Muscle of leg (tissue), 16 donors: ENCODE data around the gene TOR3A. TPM values are rescaled to one million over a fixed set of nuclear protein-coding genes. Genes with fewer than 3 reads are reported as not detected.
A peak's percentile ranks its signal among the peaks of the same experiment; 100 is the strongest.
"Not testable (repeated sequence)": the region's sequence is repeated elsewhere in the genome, so short reads cannot be mapped to it uniquely, and the experiment has no call there.

ENCODE experiments used
- DNase-seq: peaks from one replicate; pipeline ENCODE4 v3.0.0; 2013
- H3K27ac ChIP-seq: one replicate; pipeline ENCODE4 v1.5.1; 2013; ENCODE audit warnings: mild to moderate bottlenecking, low read length, control low read depth
- H3K27me3 ChIP-seq: one replicate; pipeline ENCODE4 v1.6.1; 2013; ENCODE audit warnings: low read length; ENCODE audit not compliant: control insufficient read depth, insufficient read depth
- H3K36me3 ChIP-seq: one replicate; pipeline ENCODE4 v1.6.1; 2013; ENCODE audit warnings: low read length; ENCODE audit not compliant: control insufficient read depth, insufficient read depth
- H3K4me1 ChIP-seq: one replicate; pipeline ENCODE4 v1.6.1; 2013; ENCODE audit warnings: low read length; ENCODE audit not compliant: control insufficient read depth, insufficient read depth
- H3K4me3 ChIP-seq: one replicate; pipeline ENCODE4 v1.5.1; 2013; ENCODE audit warnings: low read length, control low read depth
- H3K9me3 ChIP-seq: replicated peaks from 2 replicates; pipeline ENCODE4 v1.6.1; 2013; ENCODE audit warnings: low read depth, low read length; ENCODE audit not compliant: control insufficient read depth
- WGBS: methylation state at CpG from one replicate; pipeline ENCODE4 v1.1.5; 2013; ENCODE audit warnings: missing lambda C conversion rate; ENCODE audit not compliant: insufficient coverage; 5-methylcytosine and 5-hydroxymethylcytosine counted together
- long read RNA-seq, 11 donors: transcript quantifications; one replicate each; lab custom pipeline, GENCODE V29; 2026
- polyA plus RNA-seq, 8 donors: library from polyadenylated mRNA; unstranded; fragments of 120-200 nt; gene quantifications; one replicate each; pipeline versions ENCODE4 v1.2.1 to v1.2.3, GENCODE V29; 2013; ENCODE audit warnings: inconsistent platforms in 1 of 8, low replicate concordance in 1 of 8; ENCODE audit not compliant: insufficient read length in 8 of 8, insufficient read depth in 1 of 8
- total RNA-seq: library from RNA; stranded (reverse); fragments of 120-200 nt; gene quantifications from one replicate; pipeline ENCODE4 v1.2.4, GENCODE V29; 2013

The TOR3A gene
- total RNA-seq (10.3 TPM), polyA plus RNA-seq (10 to 100 TPM; 15.6 to 19.6 (median 17.0) TPM)
- long read RNA-seq, donor 1, transcript TOR3A-203 (6 exons, 2,724 nt), result major isoform, 6 of 6 reads
- long read RNA-seq, donor 1, partial matches to known transcripts, result 0 of 6 reads
- long read RNA-seq, donor 1, other reads (novel, unspliced or antisense), result 0 of 6 reads
- long read RNA-seq, donor 2, partial matches to known transcripts, result 0 of 4 reads
- long read RNA-seq, donor 2, other reads (novel, unspliced or antisense), result 0 of 4 reads
- long read RNA-seq, donor 3, transcript TOR3A-203 (6 exons, 2,724 nt), result major isoform, 8 of 8 reads
- long read RNA-seq, donor 3, partial matches to known transcripts, result 0 of 8 reads
- long read RNA-seq, donor 3, other reads (novel, unspliced or antisense), result 0 of 8 reads
- long read RNA-seq, donor 4, transcript TOR3A-203 (6 exons, 2,724 nt), result major isoform, 5 of 5 reads
- long read RNA-seq, donor 4, partial matches to known transcripts, result 0 of 5 reads
- long read RNA-seq, donor 4, other reads (novel, unspliced or antisense), result 0 of 5 reads
- long read RNA-seq, donor 5, transcript TOR3A-203 (6 exons, 2,724 nt), result major isoform, 12 of 12 reads
- long read RNA-seq, donor 5, partial matches to known transcripts, result 0 of 12 reads
- long read RNA-seq, donor 5, other reads (novel, unspliced or antisense), result 0 of 12 reads
- long read RNA-seq, donor 6, transcript TOR3A-203 (6 exons, 2,724 nt), result major isoform, 14 of 14 reads
- long read RNA-seq, donor 6, partial matches to known transcripts, result 0 of 14 reads
- long read RNA-seq, donor 6, other reads (novel, unspliced or antisense), result 0 of 14 reads
- long read RNA-seq, donor 7, transcript TOR3A-203 (6 exons, 2,724 nt), result major isoform, 8 of 16 reads
- long read RNA-seq, donor 7, partial matches to known transcripts, result 8 of 16 reads
- long read RNA-seq, donor 7, other reads (novel, unspliced or antisense), result 0 of 16 reads
- long read RNA-seq, donor 8, partial matches to known transcripts, result 0 of 4 reads
- long read RNA-seq, donor 8, other reads (novel, unspliced or antisense), result 0 of 4 reads
- long read RNA-seq, donor 9, partial matches to known transcripts, result 0 of 4 reads
- long read RNA-seq, donor 9, other reads (novel, unspliced or antisense), result 0 of 4 reads
- long read RNA-seq, donor 10, partial matches to known transcripts, result 0 of 4 reads
- long read RNA-seq, donor 10, other reads (novel, unspliced or antisense), result 0 of 4 reads
- long read RNA-seq, donor 11, transcript TOR3A-203 (6 exons, 2,724 nt), result major isoform, 7 of 18 reads
- long read RNA-seq, donor 11, partial matches to known transcripts, result 11 of 18 reads
- long read RNA-seq, donor 11, other reads (novel, unspliced or antisense), result 0 of 18 reads

GRCh38 chr1:179081687-179082332 lies at the start of gene TOR3A:
Gene TOR3A, plus strand, starts transcription at chr1:179082070. Its CDS starts 59 bp downstream, at chr1:179082129.
- Histone ChIP-seq H3K4me3 (peak within 1 kb of the TSS; percentile 85), H3K27me3 (no peaks in the 10 kb centered on the region), H3K27ac (peak within 1 kb of the TSS; percentile 85), H3K36me3 (peaks cover 14% of the 10 kb centered on the region), H3K4me1 (peaks cover 13% of the 10 kb centered on the region), H3K9me3 (no peaks in the 10 kb centered on the region)
- peak; percentile 97 for DNase-seq
- WGBS, result 0% methylated on average over 51 of the region's 51 CpGs

GRCh38 chr1:179034720-179035119 lies 47.1 kb upstream of the TOR3A start:
- Histone ChIP-seq H3K4me1 (peaks cover 4% of the 10 kb centered on the region), H3K36me3 (no peaks in the 10 kb centered on the region), H3K27me3 (no peaks in the 10 kb centered on the region), H3K4me3 (no peak overlapping the region), H3K27ac (no peak overlapping the region), H3K9me3 (no peaks in the 10 kb centered on the region)
- peak; percentile 16 for DNase-seq
- no CpG with 5 or more reads among the region's 1 CpG for WGBS

GRCh38 chr1:179036844-179037465 lies 44.9 kb upstream of the TOR3A start:
- 100% methylated on average over 1 of the region's 2 CpGs for WGBS
- Histone ChIP-seq H3K36me3 (no peaks in the 10 kb centered on the region), H3K4me3 (no peak overlapping the region), H3K4me1 (peaks cover 4% of the 10 kb centered on the region), H3K27ac (no peak overlapping the region), H3K9me3 (no peaks in the 10 kb centered on the region), H3K27me3 (no peaks in the 10 kb centered on the region)
- no peak for DNase-seq

- H3K27ac ChIP-seq, result no peak overlapping the region
- H3K4me3 ChIP-seq, result no peak overlapping the region
- WGBS, result no CpG with 5 or more reads among the region's 1 CpG
- H3K27me3 ChIP-seq, result no peaks in the 10 kb centered on the region
- peaks cover 9% of the 10 kb centered on the region for H3K4me1 ChIP-seq
- DNase-seq, result no peak
- H3K36me3 ChIP-seq, result no peaks in the 10 kb centered on the region
- H3K9me3 ChIP-seq, result no peaks in the 10 kb centered on the region
These were observed 43.2 kb upstream of the TOR3A start for GRCh38 chr1:179038528-179039281.

- 82% methylated on average over 2 of the region's 9 CpGs for WGBS
- H3K27me3 ChIP-seq, H3K4me1 ChIP-seq, H3K4me3 ChIP-seq, DNase-seq, H3K36me3 ChIP-seq, H3K9me3 ChIP-seq, H3K27ac ChIP-seq: not testable (repeated sequence)
These were observed 42.2 kb upstream of the TOR3A start for GRCh38 chr1:179039502-179040174.

GRCh38 chr1:179040175-179040551 lies 41.7 kb upstream of the TOR3A start:
- not testable (repeated sequence) for H3K4me3 ChIP-seq, H3K27me3 ChIP-seq, DNase-seq, H3K27ac ChIP-seq, H3K9me3 ChIP-seq, H3K4me1 ChIP-seq, H3K36me3 ChIP-seq
- WGBS, result 100% methylated on average over 2 of the region's 27 CpGs

GRCh38 chr1:179042087-179042486 lies 39.8 kb upstream of the TOR3A start:
- 94% methylated on average over 8 of the region's 8 CpGs for WGBS
- Histone ChIP-seq H3K36me3 (no peaks in the 10 kb centered on the region), H3K27ac (no peak overlapping the region)

GRCh38 chr1:179042700-179043099 lies 39.2 kb upstream of the TOR3A start:
- Histone ChIP-seq H3K9me3 (no peaks in the 10 kb centered on the region), H3K27ac (no peak overlapping the region), H3K4me1 (peaks cover 5% of the 10 kb centered on the region), H3K27me3 (no peaks in the 10 kb centered on the region), H3K36me3 (no peaks in the 10 kb centered on the region), H3K4me3 (no peak overlapping the region)
- 100% methylated on average over 4 of the region's 5 CpGs for WGBS
- DNase-seq, result no peak

More at GRCh38 chr1:179042087-179042486, 39.8 kb upstream of the TOR3A start:
- Histone ChIP-seq H3K27me3 (no peaks in the 10 kb centered on the region), H3K9me3 (no peaks in the 10 kb centered on the region), H3K4me3 (no peak overlapping the region), H3K4me1 (peaks cover 5% of the 10 kb centered on the region)
- DNase-seq, result no peak
